NCI-H2196 treated with DMSO at 0.1 percent for 48 hours (cell line): ENCODE results near the gene METTL17.
"Not testable (repeated sequence)": the region's sequence is repeated elsewhere in the genome, so short reads cannot be mapped to it uniquely, and the experiment has no call there.

Experiments used
- DNase-seq: peaks from one replicate; lab custom pipeline; 2025; ENCODE audit not compliant: unreplicated experiment; lab: John Stamatoyannopoulos, UW

METTL17 gene

DNA sequence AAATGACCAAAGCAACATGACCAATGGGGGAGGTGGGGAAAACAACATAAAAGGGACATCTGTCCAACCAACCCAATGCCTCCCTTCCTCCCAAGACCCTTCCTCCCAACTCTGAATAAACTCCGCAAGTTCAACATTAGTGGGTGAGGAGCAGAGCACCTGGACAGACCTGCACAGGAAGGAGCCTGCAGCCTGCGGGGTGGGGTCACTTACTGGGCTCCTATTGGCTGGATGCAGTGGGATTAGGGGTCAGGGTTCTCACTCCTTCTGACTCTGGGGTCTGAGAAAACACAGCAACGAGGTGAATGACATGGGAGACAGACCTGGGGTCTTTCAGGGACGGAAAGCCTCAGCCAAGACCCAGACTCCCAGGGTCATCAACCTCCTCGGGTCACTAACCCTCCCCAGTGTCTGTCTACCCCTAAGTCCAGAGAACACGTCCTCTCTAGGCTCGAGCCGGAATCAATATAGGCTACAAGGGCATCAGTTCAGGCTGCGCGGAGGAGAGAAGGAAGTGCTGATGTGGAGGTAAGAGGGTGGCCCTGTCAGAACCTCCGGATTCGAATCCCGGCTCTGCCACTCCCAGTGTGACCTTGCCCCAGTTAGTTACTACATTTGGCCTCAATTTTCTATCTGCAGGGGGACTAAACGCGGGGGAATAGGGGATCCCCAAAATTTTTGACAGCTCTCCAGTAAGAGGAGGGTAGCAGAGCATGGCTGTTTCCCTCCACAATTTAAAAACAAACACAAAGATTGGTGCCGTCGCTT lies 34.2 kb downstream of the METTL17 start:
- no peak for DNase-seq

GRCh38 chr14:21024585-21025370 lies 35.0 kb downstream of the METTL17 start, which contains the start of gene NDRG2:
Gene NDRG2 (minus strand): TSS chr14:21025061. CDS start chr14:21023315, 1,746 bp downstream.
- DNase-seq = peak; percentile 42

- no peak for DNase-seq
Measured at GRCh38 chr14:21025371-21026273, 35.8 kb downstream of the METTL17 start.

- DNase-seq = no peak
Measured at GRCh38 chr14:21026274-21026987, 36.7 kb downstream of the METTL17 start.

GRCh38 chr14:21026988-21027315 lies 37.2 kb downstream of the METTL17 start:
- no peak for DNase-seq

DNA sequence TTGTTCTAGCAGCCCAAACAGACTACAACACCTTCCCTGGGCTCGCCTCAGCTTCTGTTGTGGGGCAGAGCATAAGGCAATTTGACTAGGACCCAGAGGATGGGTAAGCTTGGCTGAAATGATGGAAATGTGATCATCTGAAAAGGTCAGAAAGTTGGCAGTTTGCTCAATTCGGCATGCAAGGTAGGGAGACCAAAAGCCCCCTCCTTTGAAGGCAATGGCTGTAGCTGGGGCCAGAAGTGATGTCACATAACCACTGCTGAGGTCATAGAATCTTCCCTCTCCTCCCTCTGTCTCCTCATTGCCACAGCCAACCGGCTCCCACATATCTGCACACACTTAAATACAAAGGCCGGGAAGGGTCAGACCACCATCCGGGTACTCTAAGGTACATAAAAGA lies 40.1 kb downstream of the METTL17 start, which contains the start of gene TPPP2:
Gene TPPP2, plus strand, starts transcription at position 301 of the 400 bp plus-strand sequence. CDS start 365 bp downstream, outside the sequence.
- no peak for DNase-seq

- no peak for DNase-seq
Measured at GRCh38 chr14:21030531-21030930, 40.8 kb downstream of the METTL17 start.

DNA sequence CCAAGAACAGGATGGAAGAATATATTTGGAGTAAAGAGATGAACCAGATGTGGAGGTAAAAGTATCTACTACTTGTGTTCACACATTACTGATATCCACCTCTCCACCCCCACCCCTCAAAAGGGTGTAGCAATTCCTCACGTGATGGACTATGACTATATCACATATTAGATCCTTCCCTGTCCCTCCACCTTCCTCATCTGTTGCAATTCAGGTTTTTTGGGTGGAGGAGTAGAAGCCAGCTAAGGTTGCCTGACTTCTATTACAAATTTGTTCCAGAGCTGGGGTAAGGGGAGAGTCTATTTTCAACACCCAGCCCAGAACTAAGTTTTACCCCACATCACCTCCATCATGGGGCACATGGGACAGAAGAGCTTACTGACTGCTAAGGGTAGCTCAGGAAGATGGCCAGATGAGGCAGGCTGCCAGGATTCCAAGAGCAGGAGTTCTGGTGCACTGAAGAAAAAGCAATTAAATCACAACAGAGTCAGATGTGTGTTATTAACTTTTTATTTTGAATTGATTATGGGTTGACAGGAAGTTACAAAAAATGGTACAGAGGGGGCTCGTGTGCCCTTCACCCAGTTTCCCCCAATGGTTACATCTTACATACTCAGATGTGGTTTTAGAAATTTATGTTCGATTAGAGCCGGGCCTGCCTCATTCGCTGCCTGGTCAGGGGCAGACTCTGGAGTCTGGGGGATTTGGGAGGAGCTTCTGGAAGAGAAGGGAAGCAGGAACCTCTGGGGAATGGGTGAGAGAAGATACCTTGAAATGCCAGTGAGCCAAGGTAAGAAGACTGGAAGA lies 42.7 kb downstream of the METTL17 start:
- no peak for DNase-seq

- no peak for DNase-seq
Measured at GRCh38 chr14:21033133-21033698, 43.4 kb downstream of the METTL17 start.

GRCh38 chr14:21034707-21035106 lies 44.9 kb downstream of the METTL17 start, which contains the start of gene RNASE13:
Gene RNASE13 (minus strand): TSS chr14:21034807. CDS start chr14:21034288, 519 bp downstream.
- no peak for DNase-seq

GRCh38 chr14:21036751-21037150 lies 47.0 kb downstream of the METTL17 start:
- no peak for DNase-seq

- no peak for DNase-seq
Measured at GRCh38 chr14:21037156-21037555, 47.4 kb downstream of the METTL17 start.

GRCh38 chr14:21038441-21039422 lies 49.0 kb downstream of the METTL17 start:
- peak; percentile 54 for DNase-seq

DNA sequence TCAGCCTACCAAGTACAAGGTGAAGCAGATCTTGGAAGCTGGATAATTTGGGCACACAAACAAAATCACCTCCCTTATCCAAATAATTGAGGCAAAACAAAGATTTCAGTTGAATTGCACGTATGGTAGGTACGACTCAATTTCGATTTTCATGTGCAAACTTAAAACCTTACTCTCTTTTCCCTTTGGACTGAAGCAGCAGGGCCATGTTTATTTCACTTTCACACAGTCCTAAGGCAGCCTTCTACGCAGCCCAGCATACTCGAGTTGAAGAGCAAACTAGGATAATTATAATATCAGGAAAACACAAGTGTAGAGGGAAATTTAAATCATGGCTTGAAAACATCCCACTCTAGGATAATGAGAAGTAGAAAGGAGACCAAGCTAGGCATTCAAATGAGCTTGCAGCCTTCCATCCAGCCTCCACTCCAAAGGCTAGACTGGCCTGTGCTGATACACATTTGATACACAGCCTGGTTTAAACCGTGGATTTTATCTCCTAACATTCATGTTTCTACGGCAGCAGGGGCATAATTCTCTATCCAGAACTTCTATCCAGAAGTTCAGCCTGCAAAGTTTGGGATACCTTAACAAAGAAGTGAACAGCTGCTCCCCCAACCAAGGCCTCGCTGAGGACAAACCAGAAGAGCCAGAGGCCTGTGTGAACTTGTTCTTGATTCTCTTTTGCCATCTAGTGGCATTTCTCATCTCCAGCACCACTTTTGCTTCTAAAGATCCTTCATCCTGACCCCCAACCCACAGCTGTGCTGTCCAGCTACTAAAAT lies 50.0 kb downstream of the METTL17 start:
- DNase-seq = peak; percentile 48

- DNase-seq = no peak
Measured at GRCh38 chr14:21040370-21040925, 50.7 kb downstream of the METTL17 start.

- not testable (repeated sequence) for DNase-seq
Measured at GRCh38 chr14:21040941-21041340, 51.2 kb downstream of the METTL17 start.
